GM12874 (cell line): ENCODE data around the gene UBXN11.
A peak's percentile ranks its signal among the peaks of the same experiment; 100 is the strongest.

ENCODE experiments used
- TF ChIP-seq, protein P1 (sequence below): IDR thresholded peaks from 2 replicates; pipeline ENCODE4 v1.5.1; 2011; ENCODE audit warnings: low read depth, mild to moderate bottlenecking, control low read depth, low read length, moderate library complexity; ENCODE audit not compliant: insufficient read depth

The UBXN11 gene

GRCh38 chr1:26279456-26280332 is 26.7 kb downstream of the UBXN11 start, which contains the start of gene SH3BGRL3:
Gene SH3BGRL3, plus strand, starts transcription at chr1:26280086. Its CDS starts 70 bp downstream, at chr1:26280156.
- TF ChIP-seq, protein P1, sequence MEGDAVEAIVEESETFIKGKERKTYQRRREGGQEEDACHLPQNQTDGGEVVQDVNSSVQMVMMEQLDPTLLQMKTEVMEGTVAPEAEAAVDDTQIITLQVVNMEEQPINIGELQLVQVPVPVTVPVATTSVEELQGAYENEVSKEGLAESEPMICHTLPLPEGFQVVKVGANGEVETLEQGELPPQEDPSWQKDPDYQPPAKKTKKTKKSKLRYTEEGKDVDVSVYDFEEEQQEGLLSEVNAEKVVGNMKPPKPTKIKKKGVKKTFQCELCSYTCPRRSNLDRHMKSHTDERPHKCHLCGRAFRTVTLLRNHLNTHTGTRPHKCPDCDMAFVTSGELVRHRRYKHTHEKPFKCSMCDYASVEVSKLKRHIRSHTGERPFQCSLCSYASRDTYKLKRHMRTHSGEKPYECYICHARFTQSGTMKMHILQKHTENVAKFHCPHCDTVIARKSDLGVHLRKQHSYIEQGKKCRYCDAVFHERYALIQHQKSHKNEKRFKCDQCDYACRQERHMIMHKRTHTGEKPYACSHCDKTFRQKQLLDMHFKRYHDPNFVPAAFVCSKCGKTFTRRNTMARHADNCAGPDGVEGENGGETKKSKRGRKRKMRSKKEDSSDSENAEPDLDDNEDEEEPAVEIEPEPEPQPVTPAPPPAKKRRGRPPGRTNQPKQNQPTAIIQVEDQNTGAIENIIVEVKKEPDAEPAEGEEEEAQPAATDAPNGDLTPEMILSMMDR, result peak; percentile 40; the same call in 1 of the 2 replicates

DNA sequence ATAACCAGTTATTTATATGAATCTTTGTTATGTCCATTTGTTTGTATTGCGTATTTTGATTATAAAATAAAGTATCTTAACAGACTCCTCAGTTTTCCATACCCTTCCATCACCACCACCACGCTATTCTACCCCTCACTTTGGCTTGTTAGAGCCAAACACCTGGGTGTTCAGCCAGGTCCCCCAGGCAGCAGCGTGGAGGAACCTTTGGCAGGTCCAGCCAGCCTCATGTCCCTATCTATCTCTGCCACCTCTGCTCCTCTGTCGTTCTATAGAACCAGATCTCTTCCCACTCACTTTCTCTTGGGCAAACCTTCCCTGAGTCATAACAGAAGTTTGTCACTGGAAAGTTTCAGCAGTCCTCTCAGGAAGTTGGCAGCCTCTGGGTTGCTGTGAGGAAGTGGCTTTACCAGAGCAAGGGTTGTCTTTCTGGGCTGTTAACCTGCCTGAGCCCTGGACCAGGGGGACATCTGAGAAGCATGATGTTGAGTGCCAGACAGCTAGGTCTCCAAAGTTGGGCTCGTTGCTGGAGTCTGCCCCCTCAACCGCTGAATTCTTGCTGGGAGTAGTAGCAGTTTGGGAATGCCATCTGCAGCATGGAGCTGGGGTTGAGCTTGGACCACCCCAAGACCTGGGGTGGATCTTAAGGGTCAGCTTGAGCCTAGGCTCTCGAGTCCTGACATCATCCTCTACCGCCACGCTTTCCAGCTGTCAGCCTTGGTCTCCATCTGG is 27.5 kb downstream of the UBXN11 start:
- TF ChIP-seq, protein P1, result no peak

- TF ChIP-seq, protein P1, result no peak
Observed at GRCh38 chr1:26278303-26278702, 28.1 kb downstream of the UBXN11 start.

GRCh38 chr1:26277719-26278118 is 28.7 kb downstream of the UBXN11 start:
- TF ChIP-seq, protein P1, result no peak

DNA sequence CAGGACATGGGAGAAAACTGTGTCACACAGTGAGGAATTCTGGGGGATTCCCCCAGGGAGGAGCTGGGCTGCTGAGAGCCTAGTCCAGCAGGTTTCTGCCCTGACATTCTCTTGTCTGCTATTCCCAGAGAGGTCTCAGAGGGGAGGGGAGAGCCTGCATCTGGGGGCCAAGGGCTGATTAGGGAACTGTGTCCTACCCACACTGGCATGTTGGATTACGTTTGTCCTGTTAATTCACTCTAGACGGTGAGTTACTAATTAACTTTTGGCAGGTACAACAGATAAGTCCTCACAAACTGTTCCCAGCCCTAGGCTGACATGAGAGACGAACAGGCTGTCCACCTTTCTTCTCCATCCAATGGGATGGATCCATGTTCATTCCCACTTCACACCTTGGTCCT is 29.2 kb downstream of the UBXN11 start:
- TF ChIP-seq, protein P1, result no peak

DNA sequence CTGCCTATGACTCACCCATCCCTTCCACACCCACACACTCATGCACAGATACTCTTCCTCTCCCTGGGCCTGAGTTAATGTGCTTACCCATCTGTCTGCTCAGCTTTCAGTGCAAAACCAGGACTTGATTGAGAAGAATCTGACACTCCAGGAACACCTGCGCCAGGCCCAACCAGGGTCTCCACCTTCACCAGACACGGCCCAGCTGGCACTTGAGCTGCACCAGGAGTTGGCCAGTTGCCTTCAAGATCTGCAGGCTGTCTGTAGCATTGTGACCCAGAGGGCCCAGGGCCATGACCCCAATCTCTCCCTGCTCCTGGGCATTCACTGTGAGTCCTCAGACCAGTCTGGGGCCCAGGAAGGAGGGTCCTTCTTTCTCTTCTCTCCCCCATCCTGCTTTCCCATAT is 30.0 kb downstream of the UBXN11 start:
- TF ChIP-seq, protein P1, result no peak

GRCh38 chr1:26275580-26276431 is 30.6 kb downstream of the UBXN11 start:
- TF ChIP-seq, protein P1, result peak; percentile 83
